NCI-H2171 treated with DMSO at 0.1 percent for 48 hours (cell line): ENCODE measurements around the gene DCP2.

Source experiments
- DNase-seq: peaks from one replicate; lab custom pipeline; 2025; lab: John Stamatoyannopoulos, UW

The DCP2 gene

GRCh38 chr5:112967520-112968083, 9.0 kb upstream of the DCP2 start:
- DNase-seq: no peak

- no peak for DNase-seq
Measured at GRCh38 chr5:112968411-112969106, 8.0 kb upstream of the DCP2 start.

GRCh38 chr5:112971276-112971675, 5.3 kb upstream of the DCP2 start:
- DNase-seq: no peak

GRCh38 chr5:112973036-112973435, 3.6 kb upstream of the DCP2 start:
- DNase-seq: no peak

- DNase-seq: no peak
Measured at GRCh38 chr5:112973904-112974303, 2.7 kb upstream of the DCP2 start.

GRCh38 chr5:112974901-112975300, 1.7 kb upstream of the DCP2 start:
- DNase-seq: no peak

GRCh38 chr5:112975721-112976431, 722 bp upstream of the DCP2 start:
- DNase-seq: no peak

GRCh38 chr5:112977440-112977861, 853 bp downstream of the DCP2 start:
- peak; percentile 9 for DNase-seq

GRCh38 chr5:112978836-112979235, 2.2 kb downstream of the DCP2 start:
- no peak for DNase-seq

- DNase-seq: no peak
Measured at GRCh38 chr5:112979723-112980122, 3.1 kb downstream of the DCP2 start.

- DNase-seq: no peak
Measured at GRCh38 chr5:112983363-112983762, 6.8 kb downstream of the DCP2 start.

GRCh38 chr5:112986224-112986623, 9.6 kb downstream of the DCP2 start:
- peak; percentile 28 for DNase-seq

- DNase-seq: peak; percentile 53
Measured at GRCh38 chr5:112995764-112996618, 19.4 kb downstream of the DCP2 start.

- no peak for DNase-seq
Measured at GRCh38 chr5:112996830-112997374, 20.3 kb downstream of the DCP2 start.

GRCh38 chr5:112998296-112998695, 21.7 kb downstream of the DCP2 start:
- DNase-seq: no peak

- no peak for DNase-seq
Measured at GRCh38 chr5:113000466-113000865, 23.9 kb downstream of the DCP2 start.

- no peak for DNase-seq
Measured at GRCh38 chr5:113002423-113002822, 25.8 kb downstream of the DCP2 start.

- DNase-seq: no peak
Measured at GRCh38 chr5:113003763-113004162, 27.2 kb downstream of the DCP2 start.

GRCh38 chr5:113005454-113005853, 28.9 kb downstream of the DCP2 start:
- DNase-seq: no peak

- DNase-seq: no peak
Measured at GRCh38 chr5:113017881-113018635, 41.5 kb downstream of the DCP2 start.
